ENCODE measurements around the gene IGSF10.

GRCh38 chr3:151503074-151503473 lies 42.2 kb upstream of the IGSF10 start:
- TF ChIP-seq CTCF (IDR thresholded peaks at IDR 0.05) (no peak), EZH2 (IDR thresholded peaks at IDR 0.05; ENCODE audit: borderline replicate concordance, insufficient read depth, low read depth, low read length, poor library complexity, severe bottlenecking) (no peak)

All from B cell (primary cell).